NB4 (cell line): Measurements from ENCODE around the gene MADD.

Source experiments
- DNase-seq: peaks from one replicate; pipeline ENCODE4 v3.0.0; 2010; ENCODE audit warnings: low read depth
- H3K4me3 ChIP-seq: one replicate; pipeline ENCODE4 v1.5.1; 2011; ENCODE audit warnings: mild to moderate bottlenecking, low read depth, low read length, moderate library complexity
- MYC ChIP-seq: IDR thresholded peaks from 2 replicates; pipeline ENCODE4 v1.6.1; 2011; ENCODE audit warnings: low read depth, low read length
- POLR2A ChIP-seq: IDR thresholded peaks from 2 replicates; pipeline ENCODE4 v1.6.1; 2011; ENCODE audit warnings: mild to moderate bottlenecking; ENCODE audit not compliant: insufficient read length; ENCODE audit errors: extremely low read depth
- TF ChIP-seq, protein P1 (sequence below): IDR thresholded peaks from 2 replicates; pipeline ENCODE4 v1.6.1; 2011; ENCODE audit warnings: low read depth, low read length
- TF ChIP-seq, protein P2 (sequence below): IDR thresholded peaks from one replicate; pipeline ENCODE4 v1.5.1; 2012; ENCODE audit warnings: low read depth, low read length

Gene MADD

DNA sequence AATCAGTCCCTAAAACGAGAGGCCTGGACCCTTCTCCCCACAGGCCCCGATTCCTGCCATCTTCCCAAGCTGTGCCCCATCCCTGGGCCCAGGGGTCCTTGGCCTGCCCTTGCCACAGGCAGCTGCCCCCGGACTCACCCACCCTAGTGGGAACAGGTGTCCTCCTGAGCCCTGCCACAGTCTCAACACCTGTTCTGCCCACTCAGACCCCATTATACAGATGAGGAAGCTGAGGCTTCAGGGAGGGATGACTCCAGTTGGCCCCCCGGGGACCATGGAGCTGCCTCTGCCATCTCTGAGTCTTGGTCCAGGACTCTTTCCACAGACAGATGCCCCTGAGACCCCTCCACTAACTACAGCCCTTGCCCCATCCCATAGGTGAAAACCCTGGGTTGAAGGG, 66.7 kb downstream of the MADD start:
- TF ChIP-seq, protein P1, sequence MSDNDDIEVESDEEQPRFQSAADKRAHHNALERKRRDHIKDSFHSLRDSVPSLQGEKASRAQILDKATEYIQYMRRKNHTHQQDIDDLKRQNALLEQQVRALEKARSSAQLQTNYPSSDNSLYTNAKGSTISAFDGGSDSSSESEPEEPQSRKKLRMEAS: no peak
- no peak for TF ChIP-seq MYC
- no peak for TF ChIP-seq POLR2A
- TF ChIP-seq, protein P2, sequence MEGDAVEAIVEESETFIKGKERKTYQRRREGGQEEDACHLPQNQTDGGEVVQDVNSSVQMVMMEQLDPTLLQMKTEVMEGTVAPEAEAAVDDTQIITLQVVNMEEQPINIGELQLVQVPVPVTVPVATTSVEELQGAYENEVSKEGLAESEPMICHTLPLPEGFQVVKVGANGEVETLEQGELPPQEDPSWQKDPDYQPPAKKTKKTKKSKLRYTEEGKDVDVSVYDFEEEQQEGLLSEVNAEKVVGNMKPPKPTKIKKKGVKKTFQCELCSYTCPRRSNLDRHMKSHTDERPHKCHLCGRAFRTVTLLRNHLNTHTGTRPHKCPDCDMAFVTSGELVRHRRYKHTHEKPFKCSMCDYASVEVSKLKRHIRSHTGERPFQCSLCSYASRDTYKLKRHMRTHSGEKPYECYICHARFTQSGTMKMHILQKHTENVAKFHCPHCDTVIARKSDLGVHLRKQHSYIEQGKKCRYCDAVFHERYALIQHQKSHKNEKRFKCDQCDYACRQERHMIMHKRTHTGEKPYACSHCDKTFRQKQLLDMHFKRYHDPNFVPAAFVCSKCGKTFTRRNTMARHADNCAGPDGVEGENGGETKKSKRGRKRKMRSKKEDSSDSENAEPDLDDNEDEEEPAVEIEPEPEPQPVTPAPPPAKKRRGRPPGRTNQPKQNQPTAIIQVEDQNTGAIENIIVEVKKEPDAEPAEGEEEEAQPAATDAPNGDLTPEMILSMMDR: no peak
- H3K4me3 ChIP-seq: no peak overlapping the region
- DNase-seq: no peak

DNA sequence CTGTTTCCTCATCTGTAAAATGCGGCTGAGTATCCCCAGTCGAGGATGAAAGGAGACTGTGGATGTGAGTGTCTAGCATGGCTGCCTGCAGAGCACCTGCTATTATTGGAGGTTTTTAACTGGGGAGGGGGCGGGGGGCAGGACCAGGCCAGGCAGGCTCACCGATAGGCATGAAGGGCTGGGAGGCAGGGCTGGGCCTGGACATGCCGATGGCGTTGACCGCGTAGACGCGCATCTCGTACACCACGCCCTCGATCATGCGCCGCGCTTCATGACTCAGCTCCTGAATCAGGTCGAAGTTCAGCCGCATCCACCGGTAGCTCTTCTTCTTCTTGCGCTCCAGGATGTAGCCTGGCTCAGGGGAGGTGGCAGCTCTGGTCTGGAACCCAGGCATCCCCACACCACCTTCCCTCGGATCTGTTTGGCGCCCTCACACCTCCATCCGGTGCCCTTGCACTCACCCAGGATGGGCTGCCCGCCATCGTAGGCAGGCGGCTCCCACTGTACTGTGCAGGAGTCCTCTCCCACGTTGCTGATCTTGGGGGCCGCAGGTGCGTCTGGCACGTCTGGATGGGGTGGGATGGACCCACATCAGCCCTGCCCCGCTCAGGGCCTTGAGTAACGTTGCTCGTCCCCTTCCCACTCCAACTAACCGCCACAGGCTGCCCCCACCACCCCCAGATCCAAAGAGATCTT, 67.4 kb downstream of the MADD start:
- H3K4me3 ChIP-seq: no peak overlapping the region
- no peak for TF ChIP-seq MYC
- no peak for TF ChIP-seq POLR2A
- TF ChIP-seq, protein P2: no peak
- TF ChIP-seq, protein P1: no peak
- no peak for DNase-seq

DNA sequence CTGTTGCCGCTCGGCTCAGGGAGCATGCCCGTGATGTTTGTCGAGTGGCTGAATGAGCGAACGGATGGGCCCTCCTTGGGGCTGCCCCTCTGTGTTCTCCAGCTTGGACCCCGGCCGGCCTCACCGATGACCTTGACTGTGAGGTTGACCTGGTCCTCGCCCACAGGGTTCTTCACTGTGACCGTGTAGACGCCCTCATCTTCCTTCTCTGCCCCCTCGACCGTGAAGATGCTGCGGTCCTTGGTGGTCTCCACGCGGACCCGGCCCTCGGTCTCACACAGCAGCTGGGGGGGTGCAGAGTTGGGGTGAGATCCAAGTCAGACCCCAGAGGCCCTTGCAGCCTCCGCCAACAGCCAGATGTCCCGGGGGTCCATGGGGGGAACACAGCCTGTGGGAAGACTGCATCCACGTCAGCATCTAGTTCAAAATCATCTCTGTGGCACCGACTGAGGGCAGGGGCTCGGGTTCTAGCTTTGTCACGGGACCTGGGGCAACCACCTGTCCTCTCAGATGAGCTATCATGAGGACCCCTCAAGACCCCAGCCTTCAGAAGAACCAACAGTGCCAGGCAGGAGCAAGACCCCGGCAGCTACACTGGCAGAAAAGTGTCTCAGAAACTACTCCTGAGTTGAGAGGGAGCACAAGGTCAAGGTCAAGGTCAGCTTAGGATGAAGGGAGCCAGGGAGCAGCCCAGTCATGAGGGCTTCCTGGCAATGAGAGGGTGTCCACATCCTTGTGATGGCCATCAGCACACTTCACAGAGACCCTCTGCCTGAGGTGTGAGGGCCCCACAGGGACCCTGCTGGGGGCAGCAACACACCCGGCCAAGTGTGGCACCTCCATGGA, 68.7 kb downstream of the MADD start:
- no peak for TF ChIP-seq MYC
- no peak for TF ChIP-seq POLR2A
- TF ChIP-seq, protein P2: no peak
- TF ChIP-seq, protein P1: no peak
- no peak for DNase-seq
- no peak overlapping the region for H3K4me3 ChIP-seq

DNA sequence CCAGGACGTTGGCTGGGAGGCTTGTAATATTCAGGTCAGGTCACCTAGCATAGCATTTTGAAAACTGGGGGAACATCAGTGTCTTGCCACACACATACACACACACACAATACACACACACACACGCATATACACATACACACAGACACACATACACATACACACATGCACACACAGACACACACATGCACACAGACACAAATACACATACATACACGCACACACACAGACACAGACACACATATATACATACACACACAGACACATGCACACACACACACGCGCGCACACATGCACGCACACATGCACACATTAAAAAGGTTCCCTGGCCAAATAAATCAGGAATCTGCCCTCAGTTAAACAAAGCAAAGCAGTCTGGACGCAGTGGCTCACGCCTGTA, 70.1 kb downstream of the MADD start:
- TF ChIP-seq MYC (no peak), POLR2A (no peak)
- TF ChIP-seq, protein P2: no peak
- TF ChIP-seq, protein P1: no peak
- no peak for DNase-seq
- no peak overlapping the region for H3K4me3 ChIP-seq

DNA sequence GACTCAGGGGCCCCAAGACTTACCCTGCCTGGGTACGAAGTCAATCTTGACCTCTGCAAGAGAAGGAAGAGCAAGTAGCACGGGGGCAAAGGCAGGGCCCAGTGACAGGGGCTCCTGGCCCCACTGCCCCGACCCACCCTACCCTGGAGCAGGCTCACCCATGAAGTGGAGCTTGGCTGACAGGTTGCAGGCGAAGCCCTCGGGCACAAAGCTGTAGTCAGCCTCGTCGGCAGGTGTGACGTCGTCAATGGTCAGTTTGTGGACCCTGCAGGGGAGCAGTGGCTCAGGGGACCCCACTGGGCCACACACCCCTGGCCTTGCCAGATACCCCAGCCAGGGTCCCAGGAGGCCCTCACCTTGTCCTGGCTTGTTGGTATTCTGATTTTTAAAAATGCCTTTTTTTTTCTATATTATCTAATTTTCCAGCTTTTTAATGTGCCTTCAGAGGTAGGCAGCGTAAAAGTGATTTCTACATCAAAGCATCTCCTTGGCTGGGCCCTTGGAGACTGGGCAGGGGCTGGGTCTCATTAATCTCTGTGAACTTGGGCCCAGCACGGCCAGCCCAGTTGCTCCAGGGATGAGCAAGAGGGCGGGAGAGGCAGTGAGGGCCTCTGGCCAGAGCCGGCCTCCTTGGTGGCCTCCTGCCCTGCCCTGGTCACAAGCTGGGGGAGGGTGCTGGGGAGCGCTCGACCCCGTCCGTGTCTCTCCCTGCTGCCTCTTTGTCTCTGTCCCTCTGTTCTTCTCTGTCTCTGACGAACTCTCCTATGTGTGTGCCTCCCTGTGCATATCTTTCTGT, 71.2 kb downstream of the MADD start:
- no peak for DNase-seq
- H3K4me3 ChIP-seq: no peak overlapping the region
- TF ChIP-seq, protein P2: no peak
- TF ChIP-seq POLR2A (no peak), MYC (no peak)
- TF ChIP-seq, protein P1: no peak
